DND-41 (cell line): Measurements from ENCODE around the gene KRT80.

ENCODE experiments used
- ATAC-seq: fragments of 200-7000 bp; cut with Tn5 transposase; 3 replicates; pipeline ENCODE4 v1.9.1; 2021; ENCODE audit warnings: low read depth; ENCODE audit not compliant: insufficient read depth
- DNase-seq: peaks from one replicate; pipeline ENCODE4 v3.0.0-alpha.2; 2020
- H2AFZ ChIP-seq: 2 replicates; pipeline ENCODE4 v1.6.0; 2012; ENCODE audit warnings: low read depth, low read length
- H3K27ac ChIP-seq: 2 replicates; pipeline ENCODE4 v1.5.1; 2012; ENCODE audit warnings: low read length, inconsistent platforms
- H3K27me3 ChIP-seq: fragments of 200-600 bp; sonication (generic); 2 replicates; pipeline ENCODE4 v1.6.0; 2012; ENCODE audit warnings: low read length, mild to moderate bottlenecking, inconsistent platforms; ENCODE audit not compliant: insufficient read depth, poor library complexity
- H3K36me3 ChIP-seq: 2 replicates; pipeline ENCODE4 v1.5.1; 2012; ENCODE audit warnings: low read length, inconsistent platforms; ENCODE audit not compliant: insufficient read depth
- H3K4me1 ChIP-seq: 2 replicates; pipeline ENCODE4 v1.5.1; 2012; ENCODE audit warnings: mild to moderate bottlenecking, low read length; ENCODE audit not compliant: insufficient read depth
- H3K4me2 ChIP-seq: 2 replicates; pipeline ENCODE4 v1.6.0; 2012; ENCODE audit warnings: mild to moderate bottlenecking, moderate library complexity, low read length, inconsistent platforms; ENCODE audit not compliant: insufficient read depth
- H3K4me3 ChIP-seq, 2 experiments: fragments of 200-600 bp in 1 of 2; shearing (Covaris generic) in 1 of 2; 2 replicates each; pipeline ENCODE4 v1.5.1; 2012 to 2016; ENCODE audit warnings: inconsistent platforms in 2 of 2, low read length in 2 of 2, mild to moderate bottlenecking in 2 of 2, low read depth in 1 of 2, moderate library complexity in 1 of 2
- H3K79me2 ChIP-seq: 2 replicates; pipeline ENCODE4 v1.6.0; 2012; ENCODE audit warnings: low read length, inconsistent platforms; ENCODE audit not compliant: insufficient read depth
- H3K9ac ChIP-seq: 2 replicates; pipeline ENCODE4 v1.6.0; 2012; ENCODE audit warnings: low read depth, mild to moderate bottlenecking, inconsistent platforms, low read length, moderate library complexity
- H3K9me3 ChIP-seq: 2 replicates; pipeline ENCODE4 v1.5.1; 2012; ENCODE audit warnings: low read length, moderate library complexity, mild to moderate bottlenecking, inconsistent platforms; ENCODE audit not compliant: insufficient read depth, severe bottlenecking
- H4K20me1 ChIP-seq: 2 replicates; pipeline ENCODE4 v1.6.0; 2012; ENCODE audit warnings: low read length; ENCODE audit not compliant: insufficient read depth
- EZH2 ChIP-seq: IDR thresholded peaks from 3 replicates; pipeline ENCODE4 v1.6.1; 2012; ENCODE audit warnings: borderline replicate concordance, low read depth, mild to moderate bottlenecking, moderate library complexity, low read length, inconsistent platforms; ENCODE audit not compliant: severe bottlenecking
- TF ChIP-seq, protein P1 (sequence below): IDR thresholded peaks from 2 replicates; pipeline ENCODE4 v1.5.1; 2012; ENCODE audit warnings: borderline replicate concordance, low read length, moderate library complexity, mild to moderate bottlenecking; ENCODE audit not compliant: poor library complexity, severe bottlenecking; ENCODE audit errors: extremely low read depth

KRT80 gene

GRCh38 chr12:52222692-52223091 lies 30.9 kb upstream of the KRT80 start:
- Histone ChIP-seq H3K4me3 (no peak overlapping the region), H2AFZ (no peak overlapping the region), H3K4me1 (no peaks in the 10 kb centered on the region), H3K9me3 (no peaks in the 10 kb centered on the region), H3K36me3 (no peaks in the 10 kb centered on the region), H3K4me2 (no peak overlapping the region), H3K27me3 (peaks cover 10% of the 10 kb centered on the region), H3K9ac (no peak overlapping the region), H3K79me2 (no peaks in the 10 kb centered on the region), H4K20me1 (no peaks in the 10 kb centered on the region), H3K27ac (no peak overlapping the region)
- no peak for ATAC-seq
- TF ChIP-seq, protein P1, sequence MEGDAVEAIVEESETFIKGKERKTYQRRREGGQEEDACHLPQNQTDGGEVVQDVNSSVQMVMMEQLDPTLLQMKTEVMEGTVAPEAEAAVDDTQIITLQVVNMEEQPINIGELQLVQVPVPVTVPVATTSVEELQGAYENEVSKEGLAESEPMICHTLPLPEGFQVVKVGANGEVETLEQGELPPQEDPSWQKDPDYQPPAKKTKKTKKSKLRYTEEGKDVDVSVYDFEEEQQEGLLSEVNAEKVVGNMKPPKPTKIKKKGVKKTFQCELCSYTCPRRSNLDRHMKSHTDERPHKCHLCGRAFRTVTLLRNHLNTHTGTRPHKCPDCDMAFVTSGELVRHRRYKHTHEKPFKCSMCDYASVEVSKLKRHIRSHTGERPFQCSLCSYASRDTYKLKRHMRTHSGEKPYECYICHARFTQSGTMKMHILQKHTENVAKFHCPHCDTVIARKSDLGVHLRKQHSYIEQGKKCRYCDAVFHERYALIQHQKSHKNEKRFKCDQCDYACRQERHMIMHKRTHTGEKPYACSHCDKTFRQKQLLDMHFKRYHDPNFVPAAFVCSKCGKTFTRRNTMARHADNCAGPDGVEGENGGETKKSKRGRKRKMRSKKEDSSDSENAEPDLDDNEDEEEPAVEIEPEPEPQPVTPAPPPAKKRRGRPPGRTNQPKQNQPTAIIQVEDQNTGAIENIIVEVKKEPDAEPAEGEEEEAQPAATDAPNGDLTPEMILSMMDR, result no peak
- no peak for TF ChIP-seq EZH2
- no peak for DNase-seq

GRCh38 chr12:52221912-52222457 lies 30.2 kb upstream of the KRT80 start:
- peak; percentile 52; the same call in 1 of the 3 replicates for ATAC-seq
- no peaks in the 10 kb centered on the region for H3K9me3 ChIP-seq
- no peak for TF ChIP-seq EZH2
- TF ChIP-seq, protein P1, result peak; percentile 66
- no peak overlapping the region for H3K9ac ChIP-seq
- H3K79me2 ChIP-seq, result no peaks in the 10 kb centered on the region
- H2AFZ ChIP-seq, result no peak overlapping the region
- no peaks in the 10 kb centered on the region for H3K36me3 ChIP-seq
- H3K4me1 ChIP-seq, result no peaks in the 10 kb centered on the region
- no peak overlapping the region for H3K4me2 ChIP-seq
- peaks cover 10% of the 10 kb centered on the region for H3K27me3 ChIP-seq
- DNase-seq, result peak; percentile 45
- H3K27ac ChIP-seq, result no peak overlapping the region
- H4K20me1 ChIP-seq, result no peaks in the 10 kb centered on the region
- H3K4me3 ChIP-seq, result no peak overlapping the region

GRCh38 chr12:52221070-52221781 lies 29.4 kb upstream of the KRT80 start:
- no peaks in the 10 kb centered on the region for H3K79me2 ChIP-seq
- ATAC-seq (no peak), DNase-seq (no peak)
- H3K36me3 ChIP-seq, result no peaks in the 10 kb centered on the region
- H3K4me1 ChIP-seq, result no peaks in the 10 kb centered on the region
- H3K4me2 ChIP-seq, result no peak overlapping the region
- H3K4me3 ChIP-seq, result no peak overlapping the region
- no peak overlapping the region for H3K27ac ChIP-seq
- peaks cover 13% of the 10 kb centered on the region for H3K27me3 ChIP-seq
- no peak overlapping the region for H2AFZ ChIP-seq
- no peak overlapping the region for H3K9ac ChIP-seq
- no peak for TF ChIP-seq EZH2
- TF ChIP-seq, protein P1, result no peak
- H3K9me3 ChIP-seq, result no peaks in the 10 kb centered on the region
- H4K20me1 ChIP-seq, result no peaks in the 10 kb centered on the region
